Mucosa of descending colon (tissue), 3 donors: ENCODE measurements around the gene TMEM181. TPM values are rescaled to one million over a fixed set of nuclear protein-coding genes. Genes with fewer than 3 reads are reported as not detected.

Experiments
- ATAC-seq: fragments of 200-7000 bp; cut with Tn5 transposase; one replicate; pipeline ENCODE4 v1.9.1; 2020; ENCODE audit warnings: mild to moderate bottlenecking, moderate library complexity
- DNase-seq, 3 donors: peaks; one replicate each; pipeline ENCODE4 v3.0.0-alpha.2; 2020
- H3K36me3 ChIP-seq: fragments of 200-600 bp; one replicate; pipeline ENCODE4 v1.8.0; 2021; ENCODE audit warnings: low read depth, mild to moderate bottlenecking
- H3K4me1 ChIP-seq: fragments of 200-600 bp; one replicate; pipeline ENCODE4 v1.8.0; 2021; ENCODE audit warnings: low read depth, mild to moderate bottlenecking
- H3K4me3 ChIP-seq: fragments of 200-600 bp; one replicate; pipeline ENCODE4 v1.8.0; 2021; ENCODE audit warnings: mild to moderate bottlenecking
- H3K9me3 ChIP-seq: fragments of 200-600 bp; one replicate; pipeline ENCODE4 v1.8.0; 2021; ENCODE audit warnings: mild to moderate bottlenecking
- intact Hi-C, 2 donors: fragments of 100-400 bp; cut with DNase I in 1 of 2; cut with micrococcal nuclease in 1 of 2; formaldehyde crosslinking; loops; one replicate each; pipeline versions ENCODE4 v1.11.0 to v1.11.1; 2022; cut with DNase I, micrococcal nuclease
- total RNA-seq, 3 donors: library from RNA; stranded (reverse); fragmentation: NEBNext Ultra II Directional in 2 of 3; extraction: Animal tissue kit (Norgen Biotek cat#: 25700) in 2 of 3; gene quantifications; one replicate each; pipeline versions ENCODE4 v1.2.1 to v1.2.4, GENCODE V29; 2021 to 2023
- TF ChIP-seq, protein P1 (sequence below): fragments of 200-600 bp; IDR thresholded peaks from one replicate; pipeline ENCODE4 v1.8.0; 2022; ENCODE audit warnings: antibody characterized with exemption, mild to moderate bottlenecking
- donor health status: DM: no; HTN: no; CAD: no; lungs with moderate emphysema.
- donor health status: DM: no; HTN: no; CAD: no.
- donor health status: DM: no; HTN: yes; CAD: no.

The TMEM181 gene
- total RNA-seq, 3 donors from 2014 or later = 35.7 to 47.8 (median 39.4) TPM

GRCh38 chr6:158531566-158531965 lies 28.3 kb upstream of the TMEM181 start:
- H3K4me1 ChIP-seq = peaks cover 5% of the 10 kb centered on the region
- H3K36me3 ChIP-seq = no peaks in the 10 kb centered on the region
- TF ChIP-seq, protein P1, sequence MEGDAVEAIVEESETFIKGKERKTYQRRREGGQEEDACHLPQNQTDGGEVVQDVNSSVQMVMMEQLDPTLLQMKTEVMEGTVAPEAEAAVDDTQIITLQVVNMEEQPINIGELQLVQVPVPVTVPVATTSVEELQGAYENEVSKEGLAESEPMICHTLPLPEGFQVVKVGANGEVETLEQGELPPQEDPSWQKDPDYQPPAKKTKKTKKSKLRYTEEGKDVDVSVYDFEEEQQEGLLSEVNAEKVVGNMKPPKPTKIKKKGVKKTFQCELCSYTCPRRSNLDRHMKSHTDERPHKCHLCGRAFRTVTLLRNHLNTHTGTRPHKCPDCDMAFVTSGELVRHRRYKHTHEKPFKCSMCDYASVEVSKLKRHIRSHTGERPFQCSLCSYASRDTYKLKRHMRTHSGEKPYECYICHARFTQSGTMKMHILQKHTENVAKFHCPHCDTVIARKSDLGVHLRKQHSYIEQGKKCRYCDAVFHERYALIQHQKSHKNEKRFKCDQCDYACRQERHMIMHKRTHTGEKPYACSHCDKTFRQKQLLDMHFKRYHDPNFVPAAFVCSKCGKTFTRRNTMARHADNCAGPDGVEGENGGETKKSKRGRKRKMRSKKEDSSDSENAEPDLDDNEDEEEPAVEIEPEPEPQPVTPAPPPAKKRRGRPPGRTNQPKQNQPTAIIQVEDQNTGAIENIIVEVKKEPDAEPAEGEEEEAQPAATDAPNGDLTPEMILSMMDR = no peak
- H3K4me3 ChIP-seq = no peak overlapping the region
- ATAC-seq (no peak), DNase-seq (no peak)
- intact Hi-C loops = no loop called here
- no peaks in the 10 kb centered on the region for H3K9me3 ChIP-seq

- H3K4me3 ChIP-seq = no peak overlapping the region
- peaks cover 7% of the 10 kb centered on the region for H3K4me1 ChIP-seq
- TF ChIP-seq, protein P1 = no peak
- DNase-seq (no peak), ATAC-seq (no peak)
- no peaks in the 10 kb centered on the region for H3K9me3 ChIP-seq
- H3K36me3 ChIP-seq = no peaks in the 10 kb centered on the region
- intact Hi-C loops = no loop called here
These were observed 27.9 kb upstream of the TMEM181 start for GRCh38 chr6:158531970-158532369.

DNA sequence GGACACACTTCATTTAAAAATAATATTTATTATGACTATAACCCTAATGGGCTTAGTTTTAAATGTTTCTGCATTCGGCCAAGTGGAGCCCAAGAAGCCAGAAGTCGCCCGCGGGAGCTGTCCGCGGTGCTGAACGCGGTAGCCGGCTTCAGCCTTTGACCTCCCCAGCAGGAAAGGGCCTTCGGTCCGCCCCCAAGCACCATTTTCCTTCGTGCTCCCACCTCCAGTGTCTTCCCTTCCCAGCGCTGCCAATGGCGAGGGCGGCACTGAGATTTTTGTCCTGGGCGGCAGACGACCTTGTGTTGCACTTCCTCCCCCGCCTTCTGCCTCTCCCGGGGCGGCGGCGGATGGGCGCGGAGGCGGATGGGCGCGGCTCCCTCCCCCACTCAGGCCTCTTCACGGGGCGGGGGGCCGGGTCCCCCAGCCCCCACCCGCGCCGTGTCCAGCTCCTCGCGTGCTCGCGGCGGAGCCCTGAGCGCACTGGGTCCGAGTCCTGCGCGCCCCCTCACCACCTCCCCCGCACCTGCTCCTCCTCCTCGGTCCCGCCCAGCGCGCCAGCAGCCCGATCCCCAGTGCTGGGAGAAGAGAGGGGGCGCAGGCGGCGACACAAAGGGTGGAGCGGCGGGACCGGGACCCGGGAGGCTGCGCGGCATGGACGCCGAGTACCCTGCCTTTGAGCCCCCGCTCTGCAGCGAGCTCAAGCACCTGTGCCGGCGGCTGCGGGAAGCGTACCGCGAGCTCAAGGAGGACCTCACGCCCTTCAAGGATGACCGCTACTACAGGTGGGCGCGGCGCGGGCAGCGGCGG lies 23.6 kb upstream of the TMEM181 start:
- no peaks in the 10 kb centered on the region for H3K9me3 ChIP-seq
- ATAC-seq (peak; percentile 84), DNase-seq (peak; percentile 79 to 87 (median 87))
- intact Hi-C loops = no loop called here
- no peaks in the 10 kb centered on the region for H3K36me3 ChIP-seq
- H3K4me1 ChIP-seq = peaks cover 17% of the 10 kb centered on the region
- TF ChIP-seq, protein P1 = no peak
- H3K4me3 ChIP-seq = peak overlapping the region; percentile 17

GRCh38 chr6:158536891-158537798 lies 22.7 kb upstream of the TMEM181 start:
- intact Hi-C loops = no loop called here
- peak; percentile 18 to 60 (median 55) for DNase-seq
- ATAC-seq = peak; percentile 31

DNA sequence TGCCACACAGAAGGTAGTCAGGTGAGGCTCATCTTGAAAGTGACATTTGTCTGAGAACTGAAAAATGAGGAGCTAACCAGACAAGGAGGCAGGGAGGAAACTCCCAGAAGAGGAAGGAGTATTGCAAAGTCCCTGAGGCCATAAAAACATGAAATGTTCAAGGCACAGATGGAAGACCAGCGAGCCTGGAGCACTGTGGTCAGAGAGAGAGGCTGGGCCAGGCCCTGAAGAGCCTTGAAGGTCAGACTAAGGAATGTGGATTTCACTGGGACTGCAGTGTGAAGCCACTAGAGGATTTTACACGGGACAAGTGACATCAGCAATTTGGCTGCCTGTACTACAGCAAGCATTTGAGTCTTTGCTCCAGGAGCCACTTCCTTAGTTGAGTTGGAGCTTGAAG lies 21.1 kb upstream of the TMEM181 start:
- Histone ChIP-seq H3K36me3 (no peaks in the 10 kb centered on the region), H3K4me1 (peaks cover 17% of the 10 kb centered on the region), H3K4me3 (no peak overlapping the region), H3K9me3 (no peaks in the 10 kb centered on the region)
- DNase-seq = no peak
- intact Hi-C loops = no loop called here
- TF ChIP-seq, protein P1 = no peak
- ATAC-seq = peak; percentile 58

More at GRCh38 chr6:158536891-158537798, 22.7 kb upstream of the TMEM181 start:
- TF ChIP-seq, protein P1 = no peak
- peaks cover 17% of the 10 kb centered on the region for H3K4me1 ChIP-seq
- peak overlapping the region; percentile 17 for H3K4me3 ChIP-seq
- no peaks in the 10 kb centered on the region for H3K36me3 ChIP-seq
- no peaks in the 10 kb centered on the region for H3K9me3 ChIP-seq
